Peyer's patch (tissue), 4 donors: ENCODE data around the gene SLC35A1. TPM values are rescaled to one million over a fixed set of nuclear protein-coding genes. Genes with fewer than 3 reads are reported as not detected.

Source experiments
- DNase-seq, 3 donors: peaks; one replicate each; pipeline ENCODE4 v3.0.0-alpha.2; 2017 to 2019
- H3K27ac ChIP-seq, 4 donors: fragments of 200-600 bp; sonication (generic); one replicate each; pipeline ENCODE4 v1.5.1; 2016 to 2019
- H3K27me3 ChIP-seq, 2 donors: fragments of 200-600 bp; sonication (generic); one replicate each; pipeline ENCODE4 v1.5.1; 2019
- H3K36me3 ChIP-seq, 3 donors: fragments of 200-600 bp; sonication (generic); one replicate each; pipeline ENCODE4 v1.5.1; 2016 to 2019
- H3K4me1 ChIP-seq, 4 donors: fragments of 200-600 bp; sonication (generic); one replicate each; pipeline ENCODE4 v1.5.1; 2016 to 2019
- H3K4me3 ChIP-seq, 4 donors: fragments of 200-600 bp; sonication (generic); 1 replicate in 3 of 4; 2 replicates in 1 of 4; pipeline ENCODE4 v1.5.1; 2016 to 2019; ENCODE audit warnings: mild to moderate bottlenecking in 1 of 4
- H3K9me3 ChIP-seq, 4 donors: fragments of 200-600 bp; sonication (generic); one replicate each; pipeline ENCODE4 v1.5.1; 2016 to 2019; ENCODE audit warnings: mild to moderate bottlenecking in 1 of 4
- POLR2A ChIP-seq, 2 donors: fragments of 450-650 bp; IDR thresholded peaks; one replicate each; pipeline ENCODE4 v1.5.1; 2017; ENCODE audit warnings: antibody characterized with exemption in 2 of 2, mild to moderate bottlenecking in 2 of 2, moderate library complexity in 2 of 2
- total RNA-seq, 4 donors: library from RNA; depleted of rRNA; stranded (reverse); fragments of >200 nt; gene quantifications; one replicate each; pipeline ENCODE4 v1.1.0, GENCODE V29; 2016
- TF ChIP-seq, protein P1 (sequence below), 6 experiments: fragments of 450-650 bp in 4 of 6; fragments of 200-600 bp in 2 of 6; sonication (generic) in 1 of 6; IDR thresholded peaks; one replicate each; pipeline ENCODE4 v1.5.1; 2017 to 2019; ENCODE audit warnings: antibody characterized with exemption in 6 of 6, mild to moderate bottlenecking in 3 of 6, moderate library complexity in 1 of 6

SLC35A1 gene
- total RNA-seq, 4 donors from 2014 or later: 3.3 to 20.7 (median 12.4) TPM

DNA sequence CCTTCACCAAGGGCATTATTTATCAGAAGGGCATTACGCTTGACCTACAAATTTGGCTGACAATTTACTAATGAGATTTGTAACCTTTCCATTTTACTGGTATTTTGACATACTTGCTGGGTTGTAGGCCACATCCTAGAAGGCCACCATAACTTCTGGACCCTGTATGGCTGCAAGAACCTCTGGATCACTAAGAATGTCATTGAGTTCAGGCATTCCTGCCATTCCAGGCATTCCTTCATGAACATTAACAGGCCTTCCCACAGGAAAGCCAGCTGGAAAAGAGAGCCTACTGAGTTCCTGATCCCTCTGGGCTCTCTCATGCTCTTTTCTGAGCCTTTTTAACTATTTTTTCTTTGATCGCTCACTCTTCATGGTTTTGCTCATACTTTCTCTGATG is 28.4 kb upstream of the SLC35A1 start:
- Histone ChIP-seq H3K27me3 (no peaks in the 10 kb centered on the region), H3K4me1 (no peaks in the 10 kb centered on the region), H3K36me3 (no peaks in the 10 kb centered on the region), H3K4me3 (no peak overlapping the region), H3K9me3 (no peaks in the 10 kb centered on the region), H3K27ac (no peak overlapping the region)
- DNase-seq: no peak
- TF ChIP-seq, protein P1, sequence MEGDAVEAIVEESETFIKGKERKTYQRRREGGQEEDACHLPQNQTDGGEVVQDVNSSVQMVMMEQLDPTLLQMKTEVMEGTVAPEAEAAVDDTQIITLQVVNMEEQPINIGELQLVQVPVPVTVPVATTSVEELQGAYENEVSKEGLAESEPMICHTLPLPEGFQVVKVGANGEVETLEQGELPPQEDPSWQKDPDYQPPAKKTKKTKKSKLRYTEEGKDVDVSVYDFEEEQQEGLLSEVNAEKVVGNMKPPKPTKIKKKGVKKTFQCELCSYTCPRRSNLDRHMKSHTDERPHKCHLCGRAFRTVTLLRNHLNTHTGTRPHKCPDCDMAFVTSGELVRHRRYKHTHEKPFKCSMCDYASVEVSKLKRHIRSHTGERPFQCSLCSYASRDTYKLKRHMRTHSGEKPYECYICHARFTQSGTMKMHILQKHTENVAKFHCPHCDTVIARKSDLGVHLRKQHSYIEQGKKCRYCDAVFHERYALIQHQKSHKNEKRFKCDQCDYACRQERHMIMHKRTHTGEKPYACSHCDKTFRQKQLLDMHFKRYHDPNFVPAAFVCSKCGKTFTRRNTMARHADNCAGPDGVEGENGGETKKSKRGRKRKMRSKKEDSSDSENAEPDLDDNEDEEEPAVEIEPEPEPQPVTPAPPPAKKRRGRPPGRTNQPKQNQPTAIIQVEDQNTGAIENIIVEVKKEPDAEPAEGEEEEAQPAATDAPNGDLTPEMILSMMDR (IDR thresholded peaks at IDR 0.05): no peak
- TF ChIP-seq POLR2A (IDR thresholded peaks at IDR 0.05): no peak

DNA sequence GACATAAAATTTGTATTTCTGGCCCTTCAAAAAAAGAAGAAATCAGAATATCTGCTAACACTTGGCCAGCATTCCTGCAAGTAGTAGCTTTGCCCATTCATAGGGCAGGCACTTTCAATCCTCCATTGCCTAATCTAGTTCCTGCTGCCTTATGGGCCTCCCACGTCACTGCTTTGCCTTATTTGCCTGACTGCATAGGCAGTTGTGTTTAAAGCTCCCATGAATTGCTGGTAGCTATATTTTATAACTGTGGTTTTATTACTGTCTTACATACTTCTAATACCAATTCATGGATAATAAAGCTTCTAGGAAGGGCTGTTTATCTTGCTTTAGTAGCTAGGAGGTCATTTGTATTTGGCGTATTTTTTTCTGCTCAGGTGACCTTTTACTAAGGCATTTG is 7.7 kb upstream of the SLC35A1 start:
- H3K27me3 ChIP-seq: no peaks in the 10 kb centered on the region
- H3K9me3 ChIP-seq: peaks cover 0 to 3% (median 0%) of the 10 kb centered on the region in 4 donors
- no peak overlapping the region for H3K27ac ChIP-seq
- no peaks in the 10 kb centered on the region for H3K4me1 ChIP-seq
- peak in 2 of 3 donors; percentile 55 to 79 for DNase-seq
- no peak for TF ChIP-seq POLR2A (IDR thresholded peaks at IDR 0.05)
- TF ChIP-seq, protein P1 (IDR thresholded peaks at IDR 0.05): no peak
- H3K36me3 ChIP-seq: no peaks in the 10 kb centered on the region
- no peak overlapping the region for H3K4me3 ChIP-seq

DNA sequence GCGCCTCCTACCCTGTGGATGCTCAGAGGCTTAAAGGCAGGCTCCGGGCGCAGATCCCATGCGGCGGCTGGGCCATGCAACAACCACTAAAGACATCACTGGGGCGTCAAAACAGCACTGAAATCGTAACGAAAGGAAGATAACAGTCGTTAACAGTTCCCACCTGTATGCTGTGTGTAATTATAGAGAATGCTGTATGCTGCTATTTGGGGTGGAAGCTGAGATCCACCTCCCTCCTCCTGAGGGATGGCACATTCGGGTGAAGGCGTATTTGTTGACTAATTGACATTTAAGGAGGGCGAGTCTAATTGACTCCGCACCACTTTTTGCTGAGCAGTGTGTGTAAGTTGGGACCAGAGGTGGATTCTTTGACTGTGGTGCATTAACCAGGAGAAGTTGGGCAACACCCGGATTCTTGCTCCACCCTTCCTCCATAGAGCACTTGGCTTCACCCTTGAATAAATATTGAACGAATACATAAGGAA is 687 bp downstream of the SLC35A1 start:
- peaks cover 0 to 9% (median 0%) of the 10 kb centered on the region in 4 donors for H3K4me1 ChIP-seq
- no peaks in the 10 kb centered on the region for H3K9me3 ChIP-seq
- peak overlapping the region; percentile 56 to 84 (median 79) for H3K4me3 ChIP-seq
- H3K36me3 ChIP-seq: no peaks in the 10 kb centered on the region
- no peak for TF ChIP-seq POLR2A (IDR thresholded peaks at IDR 0.05)
- TF ChIP-seq, protein P1 (IDR thresholded peaks at IDR 0.05): no peak
- peak overlapping the region; percentile 83 to 90 (median 87) for H3K27ac ChIP-seq
- no peaks in the 10 kb centered on the region for H3K27me3 ChIP-seq
- DNase-seq: no peak

DNA sequence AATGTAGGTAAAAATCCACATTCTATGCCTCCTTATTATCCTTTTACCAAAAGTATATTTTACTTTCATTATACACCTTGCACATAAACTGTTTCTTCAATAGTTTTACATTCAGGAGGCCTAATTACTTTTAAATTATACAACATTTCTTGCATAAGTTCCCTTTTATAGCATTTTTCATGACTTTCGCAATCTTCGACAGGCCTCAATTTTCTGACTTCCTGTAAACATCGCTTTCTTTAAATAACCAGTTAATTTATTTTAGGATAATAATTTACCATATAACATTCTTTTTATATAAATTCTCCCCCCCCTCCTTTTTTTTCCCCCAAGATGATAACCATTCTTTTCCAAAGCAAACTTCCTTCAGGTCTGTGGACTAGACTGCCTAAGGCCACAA is 9.2 kb downstream of the SLC35A1 start:
- DNase-seq: no peak
- TF ChIP-seq, protein P1 (IDR thresholded peaks at IDR 0.05): no peak
- TF ChIP-seq POLR2A (IDR thresholded peaks at IDR 0.05): no peak
- H3K4me3 ChIP-seq: no peak overlapping the region
- H3K27ac ChIP-seq: no peak overlapping the region
- no peaks in the 10 kb centered on the region for H3K27me3 ChIP-seq
- H3K4me1 ChIP-seq: no peaks in the 10 kb centered on the region
- no peaks in the 10 kb centered on the region for H3K9me3 ChIP-seq
- H3K36me3 ChIP-seq: no peaks in the 10 kb centered on the region

DNA sequence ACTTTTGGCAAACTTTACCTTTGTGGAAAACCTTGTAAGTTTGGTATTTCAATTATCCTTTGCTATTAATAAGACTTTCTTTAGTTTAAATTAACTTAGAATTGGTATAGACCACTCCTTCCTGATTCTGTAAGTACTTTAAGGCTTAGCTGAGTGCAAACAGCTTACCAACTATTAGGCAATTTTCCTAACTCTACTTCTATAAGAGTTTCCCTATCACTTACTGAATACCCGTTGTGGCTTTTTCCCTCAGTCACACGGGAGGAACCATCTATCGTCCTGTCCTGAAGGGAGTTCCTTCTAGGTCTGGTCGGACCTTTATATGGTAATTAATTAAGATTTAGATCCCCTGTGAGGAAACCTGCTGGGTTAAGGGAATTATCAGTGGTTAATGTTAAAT is 9.6 kb downstream of the SLC35A1 start:
- TF ChIP-seq, protein P1 (IDR thresholded peaks at IDR 0.05): no peak
- no peak for TF ChIP-seq POLR2A (IDR thresholded peaks at IDR 0.05)
- H3K9me3 ChIP-seq: no peaks in the 10 kb centered on the region
- H3K27ac ChIP-seq: no peak overlapping the region
- H3K4me1 ChIP-seq: no peaks in the 10 kb centered on the region
- no peaks in the 10 kb centered on the region for H3K36me3 ChIP-seq
- no peaks in the 10 kb centered on the region for H3K27me3 ChIP-seq
- no peak for DNase-seq
- no peak overlapping the region for H3K4me3 ChIP-seq

DNA sequence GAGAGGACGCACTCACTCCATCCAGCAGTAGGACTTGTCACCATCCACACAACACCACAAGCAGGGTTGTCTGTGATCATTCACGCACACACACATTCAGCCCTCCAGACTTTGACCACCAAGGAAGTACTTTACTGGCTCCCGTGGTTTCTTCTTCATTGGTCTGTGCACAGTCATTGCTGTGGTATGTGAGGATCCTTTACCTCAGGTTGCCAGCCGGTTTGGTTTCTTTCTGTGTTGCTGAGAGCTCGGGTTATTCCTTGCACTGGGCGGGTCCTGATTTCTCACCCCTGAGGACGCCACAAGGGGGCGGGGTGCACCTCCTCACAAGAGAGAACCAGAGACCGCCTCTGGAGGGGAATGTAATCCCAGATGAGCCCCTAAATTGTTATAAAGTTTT is 11.2 kb downstream of the SLC35A1 start:
- Histone ChIP-seq H3K36me3 (no peaks in the 10 kb centered on the region), H3K4me1 (no peaks in the 10 kb centered on the region), H3K27ac (no peak overlapping the region), H3K9me3 (no peaks in the 10 kb centered on the region), H3K4me3 (no peak overlapping the region), H3K27me3 (no peaks in the 10 kb centered on the region)
- TF ChIP-seq POLR2A (IDR thresholded peaks at IDR 0.05): no peak
- TF ChIP-seq, protein P1 (IDR thresholded peaks at IDR 0.05): no peak
- no peak for DNase-seq
